BJ (cell line): ENCODE data around the gene DRC7. TPM values are rescaled to one million over a fixed set of nuclear protein-coding genes. Genes with fewer than 3 reads are reported as not detected.

ENCODE experiments used
- CTCF ChIA-PET: fragments of 350-600 bp; formaldehyde crosslinking; extraction: SDS; loops from one replicate; lab custom pipeline; 2021; ENCODE audit warnings: antibody characterized with exemption, inconsistent platforms; lab: Yijun Ruan, JAX
- POLR2A ChIA-PET: fragments of 300-600 bp; sonication (Branson Sonifier 250); formaldehyde crosslinking; extraction: SDS; loops from one replicate; lab custom pipeline; 2021; ENCODE audit warnings: antibody characterized with exemption; lab: Charles Lee
- DNase-seq: peaks from one replicate; pipeline ENCODE4 v3.0.0-alpha.2; 2011; ENCODE audit warnings: low read depth
- H3K27me3 ChIP-seq: 2 replicates; pipeline ENCODE4 v1.6.0; 2011; ENCODE audit warnings: low read length; ENCODE audit not compliant: control insufficient read depth, insufficient read depth
- H3K36me3 ChIP-seq: 2 replicates; pipeline ENCODE4 v1.5.1; 2011; ENCODE audit warnings: low read length; ENCODE audit not compliant: control insufficient read depth, insufficient read depth
- H3K4me3 ChIP-seq: 2 replicates; pipeline ENCODE4 v1.5.1; 2011; ENCODE audit warnings: low read depth, mild to moderate bottlenecking, control low read depth, low read length
- polyA plus RNA-seq: library from polyadenylated mRNA; depleted of rRNA; stranded (reverse); fragments of >200 nt; gene quantifications from 2 replicates; pipeline ENCODE4 v1.2.3, GENCODE V29; 2011
- TF ChIP-seq, protein P1 (sequence below): IDR thresholded peaks from 2 replicates; pipeline ENCODE4 v1.5.1; 2011; ENCODE audit warnings: low read depth, mild to moderate bottlenecking, control low read depth, inconsistent platforms, low read length, moderate library complexity; ENCODE audit not compliant: insufficient read depth

The DRC7 gene
- polyA plus RNA-seq, 1 experiment = not detected

DNA sequence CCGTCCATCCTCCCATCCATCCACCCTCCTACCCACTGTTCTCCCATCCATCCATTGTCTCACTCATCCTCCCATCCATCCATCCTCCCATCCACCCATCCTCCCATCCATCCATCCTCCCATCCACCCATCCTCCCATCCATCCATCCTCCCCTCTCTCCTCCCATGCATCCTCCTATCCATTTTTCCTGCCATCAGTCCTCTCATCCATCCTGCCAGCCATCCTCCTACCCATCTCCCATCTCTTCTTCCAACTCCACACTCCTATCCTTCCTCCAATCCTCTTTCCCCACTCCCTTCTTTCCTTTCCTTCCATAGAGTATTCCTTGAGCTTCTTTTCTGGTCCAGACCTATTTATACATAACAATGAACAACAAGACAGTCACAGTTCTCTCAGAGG, 12.1 kb downstream of the DRC7 start:
- Histone ChIP-seq H3K36me3 (no peaks in the 10 kb centered on the region), H3K27me3 (peaks cover 13% of the 10 kb centered on the region), H3K4me3 (no peak overlapping the region)
- ChIA-PET POLR2A (no interaction called here), CTCF (interaction anchor here (0.6 kb wide), 1 partner anchor 614 kb away, joined by 4 read pairs; no protein-coding TSS in a partner anchor)
- no peak for DNase-seq
- TF ChIP-seq, protein P1, sequence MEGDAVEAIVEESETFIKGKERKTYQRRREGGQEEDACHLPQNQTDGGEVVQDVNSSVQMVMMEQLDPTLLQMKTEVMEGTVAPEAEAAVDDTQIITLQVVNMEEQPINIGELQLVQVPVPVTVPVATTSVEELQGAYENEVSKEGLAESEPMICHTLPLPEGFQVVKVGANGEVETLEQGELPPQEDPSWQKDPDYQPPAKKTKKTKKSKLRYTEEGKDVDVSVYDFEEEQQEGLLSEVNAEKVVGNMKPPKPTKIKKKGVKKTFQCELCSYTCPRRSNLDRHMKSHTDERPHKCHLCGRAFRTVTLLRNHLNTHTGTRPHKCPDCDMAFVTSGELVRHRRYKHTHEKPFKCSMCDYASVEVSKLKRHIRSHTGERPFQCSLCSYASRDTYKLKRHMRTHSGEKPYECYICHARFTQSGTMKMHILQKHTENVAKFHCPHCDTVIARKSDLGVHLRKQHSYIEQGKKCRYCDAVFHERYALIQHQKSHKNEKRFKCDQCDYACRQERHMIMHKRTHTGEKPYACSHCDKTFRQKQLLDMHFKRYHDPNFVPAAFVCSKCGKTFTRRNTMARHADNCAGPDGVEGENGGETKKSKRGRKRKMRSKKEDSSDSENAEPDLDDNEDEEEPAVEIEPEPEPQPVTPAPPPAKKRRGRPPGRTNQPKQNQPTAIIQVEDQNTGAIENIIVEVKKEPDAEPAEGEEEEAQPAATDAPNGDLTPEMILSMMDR = no peak

DNA sequence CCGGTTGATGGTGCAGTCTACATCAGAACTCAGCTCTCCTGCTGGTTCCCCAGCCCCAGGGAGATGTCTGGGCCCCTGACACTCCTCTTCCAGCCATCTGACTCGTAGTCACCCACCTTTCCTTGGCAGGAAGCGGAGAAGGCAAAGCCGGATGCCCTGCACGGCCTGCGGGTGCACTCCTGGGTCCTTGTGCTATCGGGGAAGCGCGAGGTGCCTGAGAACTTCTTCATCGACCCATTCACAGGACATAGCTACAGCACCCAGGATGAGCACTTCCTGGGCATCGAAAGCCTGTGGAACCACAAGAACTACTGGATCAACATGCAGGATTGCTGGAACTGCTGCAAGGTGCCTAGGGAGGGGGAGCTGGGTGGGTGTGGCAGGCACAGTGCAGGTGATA, 12.7 kb downstream of the DRC7 start:
- no peaks in the 10 kb centered on the region for H3K36me3 ChIP-seq
- TF ChIP-seq, protein P1 = no peak
- H3K27me3 ChIP-seq = peaks cover 13% of the 10 kb centered on the region
- H3K4me3 ChIP-seq = no peak overlapping the region
- no peak for DNase-seq
- POLR2A ChIA-PET = no interaction called here
- CTCF ChIA-PET = interaction anchor here (0.6 kb wide), 1 partner anchor 615 kb away, joined by 4 read pairs; no protein-coding TSS in a partner anchor

DNA sequence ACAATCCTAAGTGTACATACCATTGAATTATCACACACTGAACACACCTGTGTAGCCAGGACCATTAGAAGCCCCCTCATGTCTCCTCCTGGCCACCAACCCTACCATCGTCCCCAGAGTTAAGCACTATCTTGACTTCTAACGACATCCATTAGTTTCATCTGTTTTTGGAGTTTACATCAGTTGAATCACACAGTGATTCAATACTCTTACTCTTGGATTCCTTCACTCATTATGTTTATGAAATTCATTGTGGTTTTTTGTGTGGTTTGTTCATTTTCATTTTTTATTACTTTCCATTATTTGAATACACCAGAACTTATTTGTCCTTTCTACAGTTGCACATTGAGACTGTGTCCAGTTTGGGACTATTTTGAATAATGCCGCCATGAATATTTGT, 13.6 kb downstream of the DRC7 start:
- no peak for DNase-seq
- ChIA-PET POLR2A (no interaction called here), CTCF (no interaction called here)
- TF ChIP-seq, protein P1 = no peak
- H3K27me3 ChIP-seq = peaks cover 13% of the 10 kb centered on the region
- H3K4me3 ChIP-seq = no peak overlapping the region
- H3K36me3 ChIP-seq = no peaks in the 10 kb centered on the region

DNA sequence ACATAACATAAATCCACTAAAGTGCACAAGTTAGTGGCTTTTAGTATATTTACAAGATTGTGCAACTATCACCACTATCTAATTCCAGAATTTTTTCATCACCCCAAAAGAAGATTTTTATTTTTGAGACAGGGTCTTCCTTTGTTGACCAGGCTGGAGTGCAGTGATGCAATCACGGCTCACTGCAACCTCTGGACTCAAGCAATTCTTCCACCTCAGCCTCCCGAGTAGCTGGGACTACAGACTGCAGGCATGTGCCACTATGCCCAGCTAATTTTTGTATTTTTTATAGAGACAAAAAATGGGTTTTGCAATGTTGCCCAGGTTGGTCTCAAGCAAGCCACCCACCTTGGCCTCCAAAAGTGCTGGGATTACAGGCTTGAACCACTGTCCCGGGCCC, 15.1 kb downstream of the DRC7 start:
- Histone ChIP-seq H3K36me3 (no peaks in the 10 kb centered on the region), H3K4me3 (no peak overlapping the region), H3K27me3 (peaks cover 14% of the 10 kb centered on the region)
- ChIA-PET POLR2A (no interaction called here), CTCF (interaction anchor here (1.1 kb wide), 1 partner anchor 133 kb away, joined by 5 read pairs; no protein-coding TSS in a partner anchor)
- TF ChIP-seq, protein P1 = no peak
- DNase-seq = no peak

DNA sequence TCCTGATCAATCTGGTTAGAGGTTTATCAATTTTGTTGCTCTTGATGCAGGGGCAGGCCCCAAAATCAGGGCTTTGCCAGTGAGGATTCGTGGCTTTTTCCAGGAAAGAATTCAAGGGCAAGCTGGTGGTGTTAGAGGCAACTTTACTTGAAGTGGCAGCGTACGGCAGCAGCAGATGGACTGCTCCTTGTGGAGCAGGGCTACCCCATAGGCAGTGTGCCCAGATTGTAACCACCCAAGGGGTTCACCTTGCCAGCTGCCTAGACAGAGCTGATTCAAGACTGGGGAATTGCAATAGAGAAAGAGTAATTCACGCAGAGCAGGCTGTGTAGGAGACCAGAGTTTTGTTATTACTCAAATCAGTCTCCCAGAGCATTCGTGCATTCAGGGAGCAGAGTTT, 16.7 kb downstream of the DRC7 start:
- TF ChIP-seq, protein P1 = no peak
- Histone ChIP-seq H3K27me3 (peaks cover 12% of the 10 kb centered on the region), H3K36me3 (no peaks in the 10 kb centered on the region), H3K4me3 (no peak overlapping the region)
- ChIA-PET CTCF (interaction anchor here (0.8 to 1.3 kb wide), 2 partner anchors 120 to 135 kb away, joined by 3 read pairs; no protein-coding TSS in a partner anchor), POLR2A (no interaction called here)
- DNase-seq = no peak
